Muscle layer of colon (tissue), 2 donors: ENCODE data around the gene LTK.

Experiments used
- H3K27ac ChIP-seq: one replicate; pipeline ENCODE4 v1.7.0; 2013; ENCODE audit warnings: low read depth, mild to moderate bottlenecking, low read length, moderate library complexity
- H3K27me3 ChIP-seq, 2 donors: one replicate each; pipeline ENCODE4 v1.7.0; 2013; ENCODE audit warnings: low read length in 2 of 2, mild to moderate bottlenecking in 2 of 2; ENCODE audit not compliant: insufficient read depth in 2 of 2, control insufficient read depth in 1 of 2
- H3K36me3 ChIP-seq: one replicate; pipeline ENCODE4 v1.7.0; 2013; ENCODE audit warnings: mild to moderate bottlenecking, low read length; ENCODE audit not compliant: insufficient read depth
- H3K4me1 ChIP-seq: one replicate; pipeline ENCODE4 v1.7.0; 2013; ENCODE audit warnings: mild to moderate bottlenecking, low read length; ENCODE audit not compliant: insufficient read depth
- H3K4me3 ChIP-seq, 2 donors: one replicate each; pipeline ENCODE4 v1.7.0; 2013; ENCODE audit warnings: low read length in 2 of 2, low read depth in 1 of 2, mild to moderate bottlenecking in 1 of 2, moderate library complexity in 1 of 2
- H3K9ac ChIP-seq: one replicate; pipeline ENCODE4 v1.7.0; 2013; ENCODE audit warnings: low read length
- H3K9me3 ChIP-seq: one replicate; pipeline ENCODE4 v1.7.0; 2013; ENCODE audit warnings: mild to moderate bottlenecking, low read length
- donor health status: abdominal sarcoma.
- donor health status: Adenocarcinoma of cecum.

Gene LTK

DNA sequence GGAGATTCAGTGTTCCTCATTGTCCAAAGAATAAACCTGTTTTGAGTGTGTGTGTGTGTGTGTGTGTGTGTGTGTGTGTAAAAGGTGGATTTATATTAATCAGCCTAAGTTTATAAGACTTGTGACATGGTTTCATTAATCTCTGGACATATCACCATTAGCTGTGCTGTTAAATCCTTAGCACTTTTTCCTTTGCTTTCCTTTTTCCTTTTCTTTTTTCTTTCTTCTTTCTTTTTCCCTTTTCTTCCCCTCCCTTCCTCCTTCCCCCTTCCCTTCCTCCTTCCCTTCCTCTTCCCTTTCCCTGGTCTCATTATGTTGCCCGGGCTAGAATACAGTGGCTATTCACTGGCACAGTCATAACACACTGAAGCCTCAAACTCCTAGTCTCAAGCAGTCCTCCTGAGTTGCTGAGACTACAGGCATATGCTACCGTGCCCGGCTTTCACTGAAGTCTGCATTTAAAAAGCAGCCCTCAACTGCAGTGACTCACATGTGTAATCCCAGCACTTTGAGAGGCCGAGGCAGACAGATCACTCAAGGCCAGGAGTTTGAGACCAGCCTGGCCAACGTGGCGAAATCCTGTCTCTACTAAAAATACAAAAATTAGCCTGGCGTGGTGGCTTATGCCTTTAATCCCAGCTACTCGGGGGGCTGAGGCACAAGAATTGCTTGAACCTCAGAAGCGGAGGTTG lies 48.6 kb downstream of the LTK start:
- H3K9ac ChIP-seq = no peak overlapping the region
- peaks cover 35% of the 10 kb centered on the region for H3K36me3 ChIP-seq
- H3K4me3 ChIP-seq = no peak overlapping the region
- no peaks in the 10 kb centered on the region for H3K9me3 ChIP-seq
- no peak overlapping the region for H3K27ac ChIP-seq
- H3K27me3 ChIP-seq = no peaks in the 10 kb centered on the region
- H3K4me1 ChIP-seq = no peaks in the 10 kb centered on the region

DNA sequence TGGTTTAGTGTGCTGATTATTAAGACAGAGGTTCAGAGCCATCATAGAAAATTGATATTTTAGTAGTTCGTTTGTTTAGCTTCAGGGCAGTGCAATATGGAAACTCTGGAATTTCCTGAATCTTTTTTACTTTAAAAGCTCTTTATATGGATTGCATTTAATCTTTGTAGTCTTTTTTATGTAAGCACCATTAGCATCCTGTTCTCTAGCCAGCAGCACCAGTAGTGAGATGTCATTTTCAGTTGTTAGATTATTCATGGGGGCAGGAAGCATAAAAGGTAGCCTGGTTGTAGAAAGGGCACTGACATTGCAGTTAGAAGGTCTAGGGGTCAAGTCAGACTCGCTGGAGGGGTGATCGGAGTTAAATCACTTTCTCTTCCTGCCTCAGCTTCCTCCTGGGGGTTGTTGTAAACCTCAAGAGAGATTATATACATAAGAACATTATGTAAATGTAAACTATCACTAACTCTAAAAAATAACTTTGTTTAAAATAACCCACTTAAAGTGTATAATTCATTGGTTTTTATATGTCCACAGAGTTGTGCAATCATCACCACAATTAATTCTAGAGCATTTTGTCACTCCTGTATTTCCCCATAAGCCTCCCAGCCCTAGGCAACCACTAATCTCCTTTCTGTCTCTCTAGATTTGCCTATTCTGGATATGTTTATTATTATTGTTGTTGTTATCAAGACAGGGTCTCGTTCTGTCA lies 51.4 kb downstream of the LTK start:
- Histone ChIP-seq H3K9me3 (no peaks in the 10 kb centered on the region), H3K36me3 (peaks cover 40% of the 10 kb centered on the region), H3K27me3 (no peaks in the 10 kb centered on the region), H3K27ac (no peak overlapping the region), H3K4me1 (no peaks in the 10 kb centered on the region), H3K4me3 (no peak overlapping the region), H3K9ac (no peak overlapping the region)
